A549 treated with Hydrocortisone at 1 μM for 4 hours (cell line): ENCODE measurements around the gene LIN7A. TPM values are rescaled to one million over a fixed set of nuclear protein-coding genes. Genes with fewer than 3 reads are reported as not detected.

Experiments used
- total RNA-seq: library from RNA; stranded (reverse); fragments of 200-300 nt; extraction: Qiagen RNA extraction; gene quantifications from 5 replicates; pipeline ENCODE4 v1.2.3, GENCODE V29; 2022

LIN7A gene, protein sequence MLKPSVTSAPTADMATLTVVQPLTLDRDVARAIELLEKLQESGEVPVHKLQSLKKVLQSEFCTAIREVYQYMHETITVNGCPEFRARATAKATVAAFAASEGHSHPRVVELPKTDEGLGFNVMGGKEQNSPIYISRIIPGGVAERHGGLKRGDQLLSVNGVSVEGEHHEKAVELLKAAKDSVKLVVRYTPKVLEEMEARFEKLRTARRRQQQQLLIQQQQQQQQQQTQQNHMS
- 0.21 to 0.62 TPM (median 0.47 TPM) in 5 replicates for total RNA-seq

DNA sequence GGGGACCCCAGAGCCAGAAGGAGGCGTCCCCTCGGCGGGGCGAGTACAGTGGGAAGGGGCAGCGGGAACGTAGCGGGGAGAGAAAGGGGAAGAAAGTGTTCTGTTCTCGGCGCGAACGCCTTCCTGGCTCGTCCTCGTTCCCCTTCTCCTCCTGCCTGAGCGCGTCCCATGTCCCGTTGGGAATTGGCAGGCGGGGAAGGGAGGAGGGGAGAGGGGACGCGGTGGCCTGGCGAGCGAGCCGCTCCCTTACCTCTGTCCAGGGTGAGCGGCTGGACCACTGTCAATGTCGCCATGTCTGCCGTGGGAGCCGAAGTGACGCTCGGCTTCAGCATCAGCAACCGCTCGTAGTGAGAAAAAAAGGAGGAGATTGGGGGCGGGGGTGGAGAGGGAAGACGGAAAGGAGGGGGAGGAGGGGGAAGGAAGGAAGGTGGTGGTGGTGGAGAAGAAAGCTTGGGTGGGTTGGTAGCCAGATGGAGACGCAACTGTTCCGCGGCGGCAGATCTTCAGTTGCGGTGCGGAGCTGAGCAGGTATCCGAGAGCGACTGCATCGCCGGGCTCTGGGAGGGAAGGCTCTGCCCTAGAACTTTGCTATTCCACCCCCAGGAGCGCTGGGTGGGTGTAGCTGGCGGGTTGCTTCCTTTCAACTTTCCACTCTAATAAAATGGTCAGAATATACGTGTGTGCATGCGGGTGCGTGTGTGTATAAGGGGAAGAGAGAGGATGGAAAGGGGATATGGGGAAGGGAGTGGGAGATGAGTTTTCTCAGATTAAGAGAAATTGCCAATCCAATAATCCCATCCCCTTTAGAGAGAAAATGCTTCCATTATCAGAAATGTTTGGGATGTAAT lies at the start of gene LIN7A:
LIN7A (minus strand) TSS at position 544 of the 848 bp plus-strand sequence; CDS start at position 332, 212 bp downstream.

Other genes with a start within 250 kb of the LIN7A start
- not detected in 5 replicates for gene MYF6, start 230.3 kb downstream of the LIN7A start, total RNA-seq
- gene MYF5, start 221.0 kb downstream of the LIN7A start, total RNA-seq = not detected in 5 replicates
- gene ACSS3, start 140.1 kb upstream of the LIN7A start, total RNA-seq = 0.08 TPM in 1 of 5 replicates, not detected in the others